Natural killer cell (primary cell): ENCODE results near the gene OLR1. TPM values are rescaled to one million over a fixed set of nuclear protein-coding genes. Genes with fewer than 3 reads are reported as not detected.

Experiments
- ATAC-seq, 3 donors: fragments of 150-1000 bp in 2 of 3; fragments of 200-7000 bp in 1 of 3; cut with Tn5 transposase; 1 replicate in 1 of 3; 2 replicates in 2 of 3; pipeline ENCODE4 v1.10.0; 2021; ENCODE audit warnings: mild to moderate bottlenecking in 2 of 3, moderate library complexity in 2 of 3
- DNase-seq, 2 donors: peaks; one replicate each; pipeline versions ENCODE4 v3.0.0 to v3.0.0-alpha.2; 2013 to 2021; ENCODE audit warnings: mixed read lengths in 1 of 2
- H3K27ac ChIP-seq: one replicate; pipeline ENCODE4 v1.5.1; 2013; ENCODE audit warnings: mild to moderate bottlenecking, low read length
- H3K27me3 ChIP-seq: one replicate; pipeline ENCODE4 v1.6.1; 2013; ENCODE audit warnings: low read length; ENCODE audit not compliant: control insufficient read depth, insufficient read depth
- H3K36me3 ChIP-seq: one replicate; pipeline ENCODE4 v1.6.1; 2013; ENCODE audit warnings: low read length; ENCODE audit not compliant: control insufficient read depth, insufficient read depth
- H3K4me1 ChIP-seq: one replicate; pipeline ENCODE4 v1.6.1; 2013; ENCODE audit warnings: low read length; ENCODE audit not compliant: control insufficient read depth, insufficient read depth
- H3K4me3 ChIP-seq: one replicate; pipeline ENCODE4 v1.5.1; 2013; ENCODE audit warnings: low read length
- H3K9me3 ChIP-seq: one replicate; pipeline ENCODE4 v1.6.1; 2013; ENCODE audit warnings: low read length; ENCODE audit not compliant: control insufficient read depth, insufficient read depth
- H3K27ac Mint-ChIP-seq, 2 donors: one replicate each; pipeline ENCODE4 v1.8.0; 2022; ENCODE audit warnings: mild to moderate bottlenecking in 2 of 2, mixed read lengths in 2 of 2, moderate library complexity in 1 of 2
- H3K27me3 Mint-ChIP-seq, 2 donors: one replicate each; pipeline ENCODE4 v1.8.0; 2022; ENCODE audit warnings: low read depth in 2 of 2, mixed read lengths in 2 of 2
- H3K36me3 Mint-ChIP-seq: one replicate; pipeline ENCODE4 v1.8.0; 2022; ENCODE audit warnings: mixed read lengths
- H3K4me1 Mint-ChIP-seq, 2 donors: one replicate each; pipeline ENCODE4 v1.8.0; 2022; ENCODE audit warnings: mixed read lengths in 2 of 2
- H3K4me3 Mint-ChIP-seq: one replicate; pipeline ENCODE4 v1.8.0; 2022; ENCODE audit warnings: mild to moderate bottlenecking, moderate library complexity, mixed read lengths
- H3K9me3 Mint-ChIP-seq, 2 donors: one replicate each; pipeline ENCODE4 v1.8.0; 2022; ENCODE audit warnings: mixed read lengths in 2 of 2
- WGBS: methylation state at CpG from one replicate; pipeline ENCODE4 v1.1.7; 2013; ENCODE audit warnings: missing lambda C conversion rate; ENCODE audit not compliant: insufficient coverage; 5-methylcytosine and 5-hydroxymethylcytosine counted together
- intact Hi-C: fragments of 100-400 bp; cut with micrococcal nuclease; formaldehyde crosslinking; loops from one replicate; pipeline ENCODE4 v1.14.2; 2022
- total RNA-seq, 4 donors: library from RNA; stranded (reverse); fragments of 120-200 nt in 1 of 4; gene quantifications; one replicate each; pipeline versions ENCODE4 v1.2.3 to v1.2.4, GENCODE V29; 2013 to 2022
- TF ChIP-seq, protein P1 (sequence below): fragments of 200-600 bp; IDR thresholded peaks from one replicate; pipeline ENCODE4 v1.8.0; 2022; ENCODE audit warnings: antibody characterized with exemption

OLR1 gene
- total RNA-seq, 3 donors from 2014 or later (not counting 1 experiment from before 2014, with no cell fraction given): 2.3 to 3.1 TPM; not detected in 1

DNA sequence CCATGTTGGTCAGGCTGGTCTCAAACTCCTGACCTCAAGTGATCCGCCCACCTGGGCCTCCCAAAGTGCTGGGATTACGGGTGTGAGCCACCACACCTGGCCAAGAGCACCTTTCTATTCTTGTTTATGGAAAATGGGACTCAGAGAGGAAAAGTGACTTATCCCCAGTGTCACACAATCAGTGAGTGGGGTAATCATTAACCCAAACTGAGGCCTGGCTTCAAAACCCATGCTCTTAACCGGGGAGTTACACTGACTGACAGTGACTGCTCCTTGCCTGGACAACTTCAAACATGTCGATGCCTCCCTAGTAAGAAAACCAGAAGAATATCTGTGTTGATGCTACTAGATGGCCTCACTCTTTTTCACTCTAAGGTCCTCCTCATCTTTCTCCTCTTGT, 49.2 kb downstream of the OLR1 start:
- no peak for ATAC-seq
- WGBS: 92% methylated on average over 4 of the region's 4 CpGs
- H3K27ac ChIP-seq: no peak overlapping the region
- Mint-ChIP-seq H3K36me3 (no peaks in the 10 kb centered on the region), H3K27me3 (peaks cover 3 to 8% of the 10 kb centered on the region in 2 donors), H3K27ac (no peak overlapping the region), H3K4me1 (peaks cover 4 to 10% of the 10 kb centered on the region in 2 donors), H3K9me3 (no peaks in the 10 kb centered on the region), H3K4me3 (no peak overlapping the region)
- TF ChIP-seq, protein P1, sequence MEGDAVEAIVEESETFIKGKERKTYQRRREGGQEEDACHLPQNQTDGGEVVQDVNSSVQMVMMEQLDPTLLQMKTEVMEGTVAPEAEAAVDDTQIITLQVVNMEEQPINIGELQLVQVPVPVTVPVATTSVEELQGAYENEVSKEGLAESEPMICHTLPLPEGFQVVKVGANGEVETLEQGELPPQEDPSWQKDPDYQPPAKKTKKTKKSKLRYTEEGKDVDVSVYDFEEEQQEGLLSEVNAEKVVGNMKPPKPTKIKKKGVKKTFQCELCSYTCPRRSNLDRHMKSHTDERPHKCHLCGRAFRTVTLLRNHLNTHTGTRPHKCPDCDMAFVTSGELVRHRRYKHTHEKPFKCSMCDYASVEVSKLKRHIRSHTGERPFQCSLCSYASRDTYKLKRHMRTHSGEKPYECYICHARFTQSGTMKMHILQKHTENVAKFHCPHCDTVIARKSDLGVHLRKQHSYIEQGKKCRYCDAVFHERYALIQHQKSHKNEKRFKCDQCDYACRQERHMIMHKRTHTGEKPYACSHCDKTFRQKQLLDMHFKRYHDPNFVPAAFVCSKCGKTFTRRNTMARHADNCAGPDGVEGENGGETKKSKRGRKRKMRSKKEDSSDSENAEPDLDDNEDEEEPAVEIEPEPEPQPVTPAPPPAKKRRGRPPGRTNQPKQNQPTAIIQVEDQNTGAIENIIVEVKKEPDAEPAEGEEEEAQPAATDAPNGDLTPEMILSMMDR: no peak
- no peaks in the 10 kb centered on the region for H3K9me3 ChIP-seq
- H3K36me3 ChIP-seq: no peaks in the 10 kb centered on the region
- H3K4me3 ChIP-seq: no peak overlapping the region
- no peak for DNase-seq
- intact Hi-C loops: no loop called here
- no peaks in the 10 kb centered on the region for H3K4me1 ChIP-seq
- no peaks in the 10 kb centered on the region for H3K27me3 ChIP-seq

DNA sequence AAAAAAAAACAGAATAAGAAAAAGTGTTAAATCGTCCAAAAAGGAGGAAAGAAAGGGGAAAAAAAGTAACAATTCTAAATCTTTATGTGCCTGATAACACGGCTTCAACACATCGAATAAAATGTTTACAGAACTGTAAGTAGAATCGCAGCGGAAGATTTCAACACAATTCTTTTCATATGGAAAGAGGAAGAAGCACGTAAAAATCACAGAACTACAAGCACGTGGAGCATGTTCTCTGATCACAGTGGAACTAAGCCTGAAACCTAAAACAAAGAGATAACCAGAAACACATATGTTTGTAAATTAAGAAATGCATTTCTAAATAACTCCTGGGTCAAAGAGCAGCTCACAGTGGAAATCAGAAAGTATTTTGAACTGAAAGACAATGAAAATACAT, 50.7 kb downstream of the OLR1 start:
- 33% methylated on average over 7 of the region's 7 CpGs for WGBS
- Mint-ChIP-seq H3K27me3 (peaks cover 3 to 8% of the 10 kb centered on the region in 2 donors), H3K4me3 (no peak overlapping the region), H3K36me3 (no peaks in the 10 kb centered on the region), H3K9me3 (no peaks in the 10 kb centered on the region), H3K4me1 (peaks cover 1 to 7% of the 10 kb centered on the region in 2 donors), H3K27ac (no peak overlapping the region)
- TF ChIP-seq, protein P1: no peak
- intact Hi-C loops: no loop called here
- Histone ChIP-seq H3K9me3 (no peaks in the 10 kb centered on the region), H3K27ac (no peak overlapping the region), H3K36me3 (no peaks in the 10 kb centered on the region), H3K4me1 (no peaks in the 10 kb centered on the region), H3K27me3 (no peaks in the 10 kb centered on the region), H3K4me3 (no peak overlapping the region)
- DNase-seq (no peak), ATAC-seq (no peak)

DNA sequence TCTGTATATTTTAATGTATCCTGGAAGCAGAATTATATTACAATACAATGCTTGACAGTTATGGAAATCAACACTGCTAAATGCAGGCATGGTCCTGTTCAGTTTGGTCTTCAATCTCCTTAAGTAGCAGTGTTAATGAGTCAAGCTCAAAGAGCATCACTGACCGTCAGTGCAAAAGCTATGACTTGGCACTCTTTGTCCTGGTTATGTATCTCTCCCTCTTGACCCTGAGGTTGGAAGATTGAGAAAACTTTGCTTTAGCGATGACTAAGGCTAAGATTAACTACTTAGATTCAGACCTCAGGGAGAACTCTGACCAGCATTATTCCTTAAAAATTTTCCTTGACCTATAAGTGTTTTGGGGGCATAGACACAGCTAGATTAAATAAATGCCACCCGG, 52.9 kb downstream of the OLR1 start:
- Histone ChIP-seq H3K27me3 (no peaks in the 10 kb centered on the region), H3K36me3 (no peaks in the 10 kb centered on the region), H3K9me3 (no peaks in the 10 kb centered on the region), H3K4me1 (no peaks in the 10 kb centered on the region), H3K27ac (no peak overlapping the region), H3K4me3 (no peak overlapping the region)
- Mint-ChIP-seq H3K36me3 (no peaks in the 10 kb centered on the region), H3K4me3 (no peak overlapping the region), H3K27ac (no peak overlapping the region), H3K4me1 (peaks cover 0 to 6% of the 10 kb centered on the region in 2 donors), H3K27me3 (peaks cover 3 to 8% of the 10 kb centered on the region in 2 donors), H3K9me3 (no peaks in the 10 kb centered on the region)
- DNase-seq (no peak), ATAC-seq (no peak)
- WGBS: 84% methylated on average over 2 of the region's 3 CpGs
- intact Hi-C loops: no loop called here
- TF ChIP-seq, protein P1: no peak

DNA sequence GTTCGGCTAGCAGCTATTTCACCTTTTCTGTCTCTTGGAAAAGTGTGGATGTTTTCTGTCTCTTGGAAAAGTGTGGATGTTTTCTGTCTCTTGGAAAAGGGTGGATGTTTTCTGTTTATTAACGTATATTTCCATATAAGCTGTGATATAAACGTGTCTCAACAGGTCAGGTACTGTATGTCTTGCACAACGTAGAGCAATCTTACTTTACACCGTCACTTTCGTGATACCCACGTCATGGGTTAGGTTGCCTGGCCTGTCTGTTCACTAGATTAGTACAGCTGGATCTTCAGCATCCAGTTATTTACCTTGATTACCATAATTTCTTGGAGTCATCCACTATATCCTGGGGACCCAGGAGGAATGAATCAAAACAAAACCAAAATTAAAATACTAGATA, 56.0 kb downstream of the OLR1 start:
- Histone ChIP-seq H3K36me3 (no peaks in the 10 kb centered on the region), H3K27ac (no peak overlapping the region), H3K9me3 (no peaks in the 10 kb centered on the region), H3K27me3 (no peaks in the 10 kb centered on the region), H3K4me3 (no peak overlapping the region), H3K4me1 (no peaks in the 10 kb centered on the region)
- H3K4me1 Mint-ChIP-seq: no peaks in the 10 kb centered on the region
- H3K27me3 Mint-ChIP-seq: peaks cover 8 to 12% of the 10 kb centered on the region in 2 donors
- WGBS: 98% methylated on average over 7 of the region's 7 CpGs
- no peak overlapping the region for H3K4me3 Mint-ChIP-seq
- ATAC-seq (no peak), DNase-seq (no peak)
- intact Hi-C loops: no loop called here
- TF ChIP-seq, protein P1: no peak
- H3K36me3 Mint-ChIP-seq: no peaks in the 10 kb centered on the region
- no peak overlapping the region for H3K27ac Mint-ChIP-seq
- H3K9me3 Mint-ChIP-seq: no peaks in the 10 kb centered on the region
